ENCODE measurements around the gene VPS13C.
"Not testable (repeated sequence)": the region's sequence is repeated elsewhere in the genome, so short reads cannot be mapped to it uniquely, and the experiment has no call there.

VPS13C gene

GRCh38 chr15:62075595-62076277 lies 15.5 kb upstream of the VPS13C start:
- peak; percentile 62 for DNase-seq

- peak; percentile 46 for DNase-seq
Observed at GRCh38 chr15:62071711-62072308, 11.6 kb upstream of the VPS13C start.

- DNase-seq = no peak
Observed at GRCh38 chr15:62069551-62069950, 9.3 kb upstream of the VPS13C start.

GRCh38 chr15:62068810-62069167 lies 8.5 kb upstream of the VPS13C start:
- peak; percentile 62 for DNase-seq

- peak; percentile 36 for DNase-seq
Observed at GRCh38 chr15:62068071-62068809, 8.0 kb upstream of the VPS13C start.

- no peak for DNase-seq
Observed at GRCh38 chr15:62067448-62068044, 7.3 kb upstream of the VPS13C start.

GRCh38 chr15:62066663-62067447 lies 6.6 kb upstream of the VPS13C start, which contains the start of gene C2CD4A:
Gene C2CD4A (plus strand): TSS chr15:62066977. CDS start chr15:62067614, 637 bp downstream.
- DNase-seq = peak; percentile 53

GRCh38 chr15:62063825-62064635 lies 3.8 kb upstream of the VPS13C start:
- peak; percentile 9 for DNase-seq

- no peak for DNase-seq
Observed at GRCh38 chr15:62060896-62061280, 641 bp upstream of the VPS13C start.

- peak; percentile 38 for DNase-seq
Observed at GRCh38 chr15:62059816-62060112, 483 bp downstream of the VPS13C start.

GRCh38 chr15:62059108-62059815 lies 985 bp downstream of the VPS13C start:
- peak; percentile 5 for DNase-seq

- DNase-seq = no peak
Observed at GRCh38 chr15:62058327-62059028, 1.8 kb downstream of the VPS13C start.

- DNase-seq = no peak
Observed at GRCh38 chr15:62057341-62057980, 2.8 kb downstream of the VPS13C start.

GRCh38 chr15:62054979-62055378 lies 5.3 kb downstream of the VPS13C start:
- no peak for DNase-seq

GRCh38 chr15:62053439-62054085 lies 6.7 kb downstream of the VPS13C start:
- no peak for DNase-seq

GRCh38 chr15:62052713-62053112 lies 7.5 kb downstream of the VPS13C start:
- DNase-seq = no peak

GRCh38 chr15:62051166-62051565 lies 9.1 kb downstream of the VPS13C start:
- no peak for DNase-seq

GRCh38 chr15:62050115-62050514 lies 10.1 kb downstream of the VPS13C start:
- no peak for DNase-seq

GRCh38 chr15:62048254-62048653 lies 12.0 kb downstream of the VPS13C start:
- DNase-seq = not testable (repeated sequence)

All from fibroblast of skin of right biceps (primary cell).